Measurements from ENCODE around the gene KIRREL1. TPM values are rescaled to one million over a fixed set of nuclear protein-coding genes. Genes with fewer than 3 reads are reported as not detected.

The KIRREL1 gene
- total RNA-seq, 1 experiment from 2014 or later = 42.4 TPM

DNA sequence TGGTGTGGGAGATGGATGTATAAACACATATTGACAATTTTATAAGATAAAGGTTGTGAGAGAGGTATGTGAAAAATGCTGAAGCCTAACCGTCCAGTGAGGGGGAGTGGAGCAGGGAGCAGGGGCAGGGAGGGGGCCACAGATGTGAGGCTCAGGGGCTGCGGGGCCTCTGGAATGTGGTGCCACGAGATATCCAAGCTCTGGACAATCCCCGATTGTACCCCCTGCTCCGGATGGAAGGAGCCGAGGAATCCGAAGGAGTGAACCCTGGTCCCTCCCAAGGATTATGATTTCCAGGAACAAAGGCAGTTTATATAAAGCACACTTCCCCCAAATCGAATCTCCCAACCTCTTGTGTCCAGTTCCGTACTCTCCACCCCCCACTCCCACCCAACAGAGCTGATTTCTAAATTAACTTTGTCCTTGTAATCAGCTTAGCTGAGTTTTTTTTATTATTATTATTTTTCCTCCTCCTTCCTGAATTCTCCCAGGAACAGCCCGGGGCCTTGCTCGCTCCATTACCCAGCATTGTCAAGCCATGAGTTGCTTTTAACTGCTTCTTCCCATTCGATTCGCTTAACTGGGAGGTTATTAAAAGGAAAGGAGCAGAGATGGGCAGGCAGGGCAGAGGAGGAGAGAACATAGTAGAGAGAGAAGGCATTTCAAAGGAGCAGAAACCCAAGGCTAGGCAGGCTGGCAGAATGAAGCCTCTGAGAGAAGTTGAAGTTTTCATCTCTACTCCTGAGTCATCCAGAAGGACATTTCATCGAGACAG lies 9.4 kb downstream of the KIRREL1 start (continued):
- TF ChIP-seq, protein P1, sequence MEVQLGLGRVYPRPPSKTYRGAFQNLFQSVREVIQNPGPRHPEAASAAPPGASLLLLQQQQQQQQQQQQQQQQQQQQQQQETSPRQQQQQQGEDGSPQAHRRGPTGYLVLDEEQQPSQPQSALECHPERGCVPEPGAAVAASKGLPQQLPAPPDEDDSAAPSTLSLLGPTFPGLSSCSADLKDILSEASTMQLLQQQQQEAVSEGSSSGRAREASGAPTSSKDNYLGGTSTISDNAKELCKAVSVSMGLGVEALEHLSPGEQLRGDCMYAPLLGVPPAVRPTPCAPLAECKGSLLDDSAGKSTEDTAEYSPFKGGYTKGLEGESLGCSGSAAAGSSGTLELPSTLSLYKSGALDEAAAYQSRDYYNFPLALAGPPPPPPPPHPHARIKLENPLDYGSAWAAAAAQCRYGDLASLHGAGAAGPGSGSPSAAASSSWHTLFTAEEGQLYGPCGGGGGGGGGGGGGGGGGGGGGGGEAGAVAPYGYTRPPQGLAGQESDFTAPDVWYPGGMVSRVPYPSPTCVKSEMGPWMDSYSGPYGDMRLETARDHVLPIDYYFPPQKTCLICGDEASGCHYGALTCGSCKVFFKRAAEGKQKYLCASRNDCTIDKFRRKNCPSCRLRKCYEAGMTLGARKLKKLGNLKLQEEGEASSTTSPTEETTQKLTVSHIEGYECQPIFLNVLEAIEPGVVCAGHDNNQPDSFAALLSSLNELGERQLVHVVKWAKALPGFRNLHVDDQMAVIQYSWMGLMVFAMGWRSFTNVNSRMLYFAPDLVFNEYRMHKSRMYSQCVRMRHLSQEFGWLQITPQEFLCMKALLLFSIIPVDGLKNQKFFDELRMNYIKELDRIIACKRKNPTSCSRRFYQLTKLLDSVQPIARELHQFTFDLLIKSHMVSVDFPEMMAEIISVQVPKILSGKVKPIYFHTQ (CRISPR knock-in tag; IDR thresholded peaks at IDR 0.05) = no peak
- TF ChIP-seq, protein P2, sequence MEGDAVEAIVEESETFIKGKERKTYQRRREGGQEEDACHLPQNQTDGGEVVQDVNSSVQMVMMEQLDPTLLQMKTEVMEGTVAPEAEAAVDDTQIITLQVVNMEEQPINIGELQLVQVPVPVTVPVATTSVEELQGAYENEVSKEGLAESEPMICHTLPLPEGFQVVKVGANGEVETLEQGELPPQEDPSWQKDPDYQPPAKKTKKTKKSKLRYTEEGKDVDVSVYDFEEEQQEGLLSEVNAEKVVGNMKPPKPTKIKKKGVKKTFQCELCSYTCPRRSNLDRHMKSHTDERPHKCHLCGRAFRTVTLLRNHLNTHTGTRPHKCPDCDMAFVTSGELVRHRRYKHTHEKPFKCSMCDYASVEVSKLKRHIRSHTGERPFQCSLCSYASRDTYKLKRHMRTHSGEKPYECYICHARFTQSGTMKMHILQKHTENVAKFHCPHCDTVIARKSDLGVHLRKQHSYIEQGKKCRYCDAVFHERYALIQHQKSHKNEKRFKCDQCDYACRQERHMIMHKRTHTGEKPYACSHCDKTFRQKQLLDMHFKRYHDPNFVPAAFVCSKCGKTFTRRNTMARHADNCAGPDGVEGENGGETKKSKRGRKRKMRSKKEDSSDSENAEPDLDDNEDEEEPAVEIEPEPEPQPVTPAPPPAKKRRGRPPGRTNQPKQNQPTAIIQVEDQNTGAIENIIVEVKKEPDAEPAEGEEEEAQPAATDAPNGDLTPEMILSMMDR (IDR thresholded peaks at IDR 0.05) = no peak
- TF ChIP-seq, protein P3, sequence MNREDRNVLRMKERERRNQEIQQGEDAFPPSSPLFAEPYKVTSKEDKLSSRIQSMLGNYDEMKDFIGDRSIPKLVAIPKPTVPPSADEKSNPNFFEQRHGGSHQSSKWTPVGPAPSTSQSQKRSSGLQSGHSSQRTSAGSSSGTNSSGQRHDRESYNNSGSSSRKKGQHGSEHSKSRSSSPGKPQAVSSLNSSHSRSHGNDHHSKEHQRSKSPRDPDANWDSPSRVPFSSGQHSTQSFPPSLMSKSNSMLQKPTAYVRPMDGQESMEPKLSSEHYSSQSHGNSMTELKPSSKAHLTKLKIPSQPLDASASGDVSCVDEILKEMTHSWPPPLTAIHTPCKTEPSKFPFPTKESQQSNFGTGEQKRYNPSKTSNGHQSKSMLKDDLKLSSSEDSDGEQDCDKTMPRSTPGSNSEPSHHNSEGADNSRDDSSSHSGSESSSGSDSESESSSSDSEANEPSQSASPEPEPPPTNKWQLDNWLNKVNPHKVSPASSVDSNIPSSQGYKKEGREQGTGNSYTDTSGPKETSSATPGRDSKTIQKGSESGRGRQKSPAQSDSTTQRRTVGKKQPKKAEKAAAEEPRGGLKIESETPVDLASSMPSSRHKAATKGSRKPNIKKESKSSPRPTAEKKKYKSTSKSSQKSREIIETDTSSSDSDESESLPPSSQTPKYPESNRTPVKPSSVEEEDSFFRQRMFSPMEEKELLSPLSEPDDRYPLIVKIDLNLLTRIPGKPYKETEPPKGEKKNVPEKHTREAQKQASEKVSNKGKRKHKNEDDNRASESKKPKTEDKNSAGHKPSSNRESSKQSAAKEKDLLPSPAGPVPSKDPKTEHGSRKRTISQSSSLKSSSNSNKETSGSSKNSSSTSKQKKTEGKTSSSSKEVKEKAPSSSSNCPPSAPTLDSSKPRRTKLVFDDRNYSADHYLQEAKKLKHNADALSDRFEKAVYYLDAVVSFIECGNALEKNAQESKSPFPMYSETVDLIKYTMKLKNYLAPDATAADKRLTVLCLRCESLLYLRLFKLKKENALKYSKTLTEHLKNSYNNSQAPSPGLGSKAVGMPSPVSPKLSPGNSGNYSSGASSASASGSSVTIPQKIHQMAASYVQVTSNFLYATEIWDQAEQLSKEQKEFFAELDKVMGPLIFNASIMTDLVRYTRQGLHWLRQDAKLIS (CRISPR knock-in tag; IDR thresholded peaks at IDR 0.05; ENCODE audit: borderline replicate concordance) = no peak

DNA sequence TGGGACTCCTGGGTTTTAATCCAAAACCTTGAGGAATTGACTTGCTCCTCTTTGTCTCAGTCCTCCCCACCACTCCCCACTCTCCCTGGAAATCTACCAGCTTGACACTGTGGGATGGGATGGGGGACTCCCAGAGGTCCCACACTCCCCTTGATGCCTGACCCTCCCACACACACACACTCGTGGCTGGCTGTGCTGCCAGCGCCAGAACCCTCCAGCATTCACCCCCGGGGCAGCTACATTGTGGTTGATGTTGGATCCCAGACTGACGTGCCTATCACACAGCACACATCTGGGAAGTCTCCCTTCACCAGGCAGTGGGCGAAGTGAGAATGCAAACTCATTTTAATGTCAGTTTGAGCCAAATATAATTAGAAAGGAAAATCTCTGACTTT lies 10.0 kb downstream of the KIRREL1 start:
- Mint-ChIP-seq H3K9me3 (no peaks in the 10 kb centered on the region), H3K36me3 (no peaks in the 10 kb centered on the region), H3K27ac (peak overlapping the region; percentile 61), H3K4me1 (peaks cover 91% of the 10 kb centered on the region), H3K4me3 (no peak overlapping the region; the same call in 1 of the 2 replicates), H3K27me3 (ENCODE audit: low read depth) (no peaks in the 10 kb centered on the region)
- DNase-seq (ENCODE audit: low spot score) (no peak), ATAC-seq (no peak)
- CTCF ChIA-PET = interaction anchor here (1.6 to 2.6 kb wide), 8 partner anchors 9 to 118 kb away, joined by 5 to 31 read pairs (median 8); partner anchors contain the start of gene KIRREL1
- POLR2A ChIA-PET = interaction anchor here (0.8 kb wide), 1 partner anchor 17 kb away, joined by 5 read pairs; no protein-coding TSS in a partner anchor
- TF ChIP-seq HMGA2 (CRISPR knock-in tag; IDR thresholded peaks at IDR 0.05) (no peak), FOXJ3 (CRISPR knock-in tag; IDR thresholded peaks at IDR 0.05; ENCODE audit: borderline replicate concordance) (no peak), CREB1 (CRISPR knock-in tag; IDR thresholded peaks at IDR 0.05) (no peak), NR3C1 (CRISPR knock-in tag; conservative IDR thresholded peaks at IDR 0.05; ENCODE audit: low read depth) (no peak), MXD4 (CRISPR knock-in tag; IDR thresholded peaks at IDR 0.05; ENCODE audit: borderline replicate concordance) (no peak), RORB (CRISPR knock-in tag; IDR thresholded peaks at IDR 0.05) (no peak), SOX15 (CRISPR knock-in tag; IDR thresholded peaks at IDR 0.05) (no peak), NR2C2 (CRISPR knock-in tag; IDR thresholded peaks at IDR 0.05) (no peak), SMAD4 (CRISPR knock-in tag; IDR thresholded peaks at IDR 0.05) (no peak)
- TF ChIP-seq, protein P4, sequence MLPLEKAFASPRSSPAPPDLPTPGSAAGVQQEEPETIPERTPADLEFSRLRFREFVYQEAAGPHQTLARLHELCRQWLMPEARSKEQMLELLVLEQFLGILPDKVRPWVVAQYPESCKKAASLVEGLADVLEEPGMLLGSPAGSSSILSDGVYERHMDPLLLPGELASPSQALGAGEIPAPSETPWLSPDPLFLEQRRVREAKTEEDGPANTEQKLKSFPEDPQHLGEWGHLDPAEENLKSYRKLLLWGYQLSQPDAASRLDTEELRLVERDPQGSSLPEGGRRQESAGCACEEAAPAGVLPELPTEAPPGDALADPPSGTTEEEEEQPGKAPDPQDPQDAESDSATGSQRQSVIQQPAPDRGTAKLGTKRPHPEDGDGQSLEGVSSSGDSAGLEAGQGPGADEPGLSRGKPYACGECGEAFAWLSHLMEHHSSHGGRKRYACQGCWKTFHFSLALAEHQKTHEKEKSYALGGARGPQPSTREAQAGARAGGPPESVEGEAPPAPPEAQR (CRISPR knock-in tag; IDR thresholded peaks at IDR 0.05) = no peak
- TF ChIP-seq, protein P5, sequence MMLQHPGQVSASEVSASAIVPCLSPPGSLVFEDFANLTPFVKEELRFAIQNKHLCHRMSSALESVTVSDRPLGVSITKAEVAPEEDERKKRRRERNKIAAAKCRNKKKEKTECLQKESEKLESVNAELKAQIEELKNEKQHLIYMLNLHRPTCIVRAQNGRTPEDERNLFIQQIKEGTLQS (CRISPR knock-in tag; conservative IDR thresholded peaks at IDR 0.05) = no peak
- TF ChIP-seq, protein P6, sequence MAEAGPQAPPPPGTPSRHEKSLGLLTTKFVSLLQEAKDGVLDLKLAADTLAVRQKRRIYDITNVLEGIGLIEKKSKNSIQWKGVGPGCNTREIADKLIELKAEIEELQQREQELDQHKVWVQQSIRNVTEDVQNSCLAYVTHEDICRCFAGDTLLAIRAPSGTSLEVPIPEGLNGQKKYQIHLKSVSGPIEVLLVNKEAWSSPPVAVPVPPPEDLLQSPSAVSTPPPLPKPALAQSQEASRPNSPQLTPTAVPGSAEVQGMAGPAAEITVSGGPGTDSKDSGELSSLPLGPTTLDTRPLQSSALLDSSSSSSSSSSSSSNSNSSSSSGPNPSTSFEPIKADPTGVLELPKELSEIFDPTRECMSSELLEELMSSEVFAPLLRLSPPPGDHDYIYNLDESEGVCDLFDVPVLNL (CRISPR knock-in tag; IDR thresholded peaks at IDR 0.05; ENCODE audit: borderline replicate concordance, low read depth) = no peak
- TF ChIP-seq, protein P7, sequence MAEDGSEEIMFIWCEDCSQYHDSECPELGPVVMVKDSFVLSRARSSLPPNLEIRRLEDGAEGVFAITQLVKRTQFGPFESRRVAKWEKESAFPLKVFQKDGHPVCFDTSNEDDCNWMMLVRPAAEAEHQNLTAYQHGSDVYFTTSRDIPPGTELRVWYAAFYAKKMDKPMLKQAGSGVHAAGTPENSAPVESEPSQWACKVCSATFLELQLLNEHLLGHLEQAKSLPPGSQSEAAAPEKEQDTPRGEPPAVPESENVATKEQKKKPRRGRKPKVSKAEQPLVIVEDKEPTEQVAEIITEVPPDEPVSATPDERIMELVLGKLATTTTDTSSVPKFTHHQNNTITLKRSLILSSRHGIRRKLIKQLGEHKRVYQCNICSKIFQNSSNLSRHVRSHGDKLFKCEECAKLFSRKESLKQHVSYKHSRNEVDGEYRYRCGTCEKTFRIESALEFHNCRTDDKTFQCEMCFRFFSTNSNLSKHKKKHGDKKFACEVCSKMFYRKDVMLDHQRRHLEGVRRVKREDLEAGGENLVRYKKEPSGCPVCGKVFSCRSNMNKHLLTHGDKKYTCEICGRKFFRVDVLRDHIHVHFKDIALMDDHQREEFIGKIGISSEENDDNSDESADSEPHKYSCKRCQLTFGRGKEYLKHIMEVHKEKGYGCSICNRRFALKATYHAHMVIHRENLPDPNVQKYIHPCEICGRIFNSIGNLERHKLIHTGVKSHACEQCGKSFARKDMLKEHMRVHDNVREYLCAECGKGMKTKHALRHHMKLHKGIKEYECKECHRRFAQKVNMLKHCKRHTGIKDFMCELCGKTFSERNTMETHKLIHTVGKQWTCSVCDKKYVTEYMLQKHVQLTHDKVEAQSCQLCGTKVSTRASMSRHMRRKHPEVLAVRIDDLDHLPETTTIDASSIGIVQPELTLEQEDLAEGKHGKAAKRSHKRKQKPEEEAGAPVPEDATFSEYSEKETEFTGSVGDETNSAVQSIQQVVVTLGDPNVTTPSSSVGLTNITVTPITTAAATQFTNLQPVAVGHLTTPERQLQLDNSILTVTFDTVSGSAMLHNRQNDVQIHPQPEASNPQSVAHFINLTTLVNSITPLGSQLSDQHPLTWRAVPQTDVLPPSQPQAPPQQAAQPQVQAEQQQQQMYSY (CRISPR knock-in tag; IDR thresholded peaks at IDR 0.05) = no peak

Data from WTC11 (cell line).